KMS-11 (cell line): Measurements from ENCODE around the gene GVQW3.
"Not testable (repeated sequence)": the region's sequence is repeated elsewhere in the genome, so short reads cannot be mapped to it uniquely, and the experiment has no call there.

Source experiments
- H2AFZ ChIP-seq: fragments of 200-600 bp; sonication (generic); 2 replicates; pipeline ENCODE4 v1.6.1; 2016; ENCODE audit warnings: antibody characterized with exemption, mixed run types, low read depth
- H3K27ac ChIP-seq: fragments of 200-600 bp; sonication (generic); 2 replicates; pipeline ENCODE4 v1.6.1; 2016; ENCODE audit warnings: mild to moderate bottlenecking, mixed run types
- H3K27me3 ChIP-seq: fragments of 200-600 bp; sonication (generic); 2 replicates; pipeline ENCODE4 v1.6.1; 2017; ENCODE audit warnings: mild to moderate bottlenecking, low read depth, mixed run types, moderate library complexity; ENCODE audit not compliant: insufficient read depth
- H3K36me3 ChIP-seq: fragments of 200-600 bp; sonication (generic); 2 replicates; pipeline ENCODE4 v1.6.1; 2017; ENCODE audit warnings: mild to moderate bottlenecking, mixed run types; ENCODE audit not compliant: insufficient read depth
- H3K4me1 ChIP-seq: fragments of 200-600 bp; sonication (generic); 2 replicates; pipeline ENCODE4 v1.6.1; 2016; ENCODE audit warnings: mild to moderate bottlenecking, low read depth, mixed run types; ENCODE audit not compliant: poor library complexity, severe bottlenecking
- H3K4me2 ChIP-seq: fragments of 200-600 bp; sonication (generic); 2 replicates; pipeline ENCODE4 v1.7.0; 2016; ENCODE audit warnings: mild to moderate bottlenecking, mixed run types
- H3K4me3 ChIP-seq: fragments of 200-600 bp; sonication (generic); IDR thresholded peaks from 2 replicates; pipeline ENCODE4 v1.6.1; 2017; ENCODE audit warnings: low read depth, low read length, mixed read lengths; ENCODE audit not compliant: insufficient read depth
- H3K79me2 ChIP-seq: fragments of 200-600 bp; sonication (generic); 2 replicates; pipeline ENCODE4 v1.6.1; 2016; ENCODE audit warnings: low read depth, mixed run types; ENCODE audit not compliant: insufficient read depth
- H3K9ac ChIP-seq: fragments of 200-600 bp; sonication (generic); 2 replicates; pipeline ENCODE4 v1.6.1; 2016; ENCODE audit warnings: mild to moderate bottlenecking, mixed run types
- H4K20me1 ChIP-seq: fragments of 200-600 bp; sonication (generic); 2 replicates; pipeline ENCODE4 v1.6.1; 2016; ENCODE audit warnings: mild to moderate bottlenecking, mixed run types; ENCODE audit not compliant: insufficient read depth
- TF ChIP-seq, protein P1 (sequence below): fragments of 200-600 bp; sonication (generic); conservative IDR thresholded peaks from 2 replicates; pipeline ENCODE4 v1.6.1; 2017; ENCODE audit warnings: low read depth, mild to moderate bottlenecking, antibody characterized with exemption, low read length, moderate library complexity, mixed read lengths

Gene GVQW3

DNA sequence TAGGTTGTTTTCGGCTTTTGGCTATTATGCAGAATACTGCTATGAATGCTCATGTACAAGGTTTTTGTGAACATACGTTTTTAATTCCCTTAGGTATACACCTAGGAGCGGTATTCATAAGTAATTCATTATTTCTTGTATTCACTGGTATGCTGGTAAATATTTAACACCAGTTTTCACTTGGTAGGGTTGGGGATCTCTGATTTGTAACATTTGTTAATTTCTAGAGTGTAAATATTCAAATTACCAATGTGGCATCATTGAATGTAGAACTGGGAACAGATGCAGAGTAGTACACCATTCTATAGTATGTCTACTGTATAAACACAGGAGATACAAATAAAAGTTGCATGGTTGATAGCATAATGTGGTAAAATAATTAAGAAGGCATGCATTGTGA lies 16.3 kb downstream of the GVQW3 start:
- H4K20me1 ChIP-seq: no peaks in the 10 kb centered on the region
- TF ChIP-seq, protein P1, sequence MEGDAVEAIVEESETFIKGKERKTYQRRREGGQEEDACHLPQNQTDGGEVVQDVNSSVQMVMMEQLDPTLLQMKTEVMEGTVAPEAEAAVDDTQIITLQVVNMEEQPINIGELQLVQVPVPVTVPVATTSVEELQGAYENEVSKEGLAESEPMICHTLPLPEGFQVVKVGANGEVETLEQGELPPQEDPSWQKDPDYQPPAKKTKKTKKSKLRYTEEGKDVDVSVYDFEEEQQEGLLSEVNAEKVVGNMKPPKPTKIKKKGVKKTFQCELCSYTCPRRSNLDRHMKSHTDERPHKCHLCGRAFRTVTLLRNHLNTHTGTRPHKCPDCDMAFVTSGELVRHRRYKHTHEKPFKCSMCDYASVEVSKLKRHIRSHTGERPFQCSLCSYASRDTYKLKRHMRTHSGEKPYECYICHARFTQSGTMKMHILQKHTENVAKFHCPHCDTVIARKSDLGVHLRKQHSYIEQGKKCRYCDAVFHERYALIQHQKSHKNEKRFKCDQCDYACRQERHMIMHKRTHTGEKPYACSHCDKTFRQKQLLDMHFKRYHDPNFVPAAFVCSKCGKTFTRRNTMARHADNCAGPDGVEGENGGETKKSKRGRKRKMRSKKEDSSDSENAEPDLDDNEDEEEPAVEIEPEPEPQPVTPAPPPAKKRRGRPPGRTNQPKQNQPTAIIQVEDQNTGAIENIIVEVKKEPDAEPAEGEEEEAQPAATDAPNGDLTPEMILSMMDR: no peak
- no peak overlapping the region for H3K4me3 ChIP-seq
- no peak overlapping the region for H2AFZ ChIP-seq
- H3K27ac ChIP-seq: no peak overlapping the region
- no peaks in the 10 kb centered on the region for H3K79me2 ChIP-seq
- no peaks in the 10 kb centered on the region for H3K27me3 ChIP-seq
- no peaks in the 10 kb centered on the region for H3K36me3 ChIP-seq
- peaks cover 9% of the 10 kb centered on the region for H3K4me1 ChIP-seq
- no peak overlapping the region for H3K4me2 ChIP-seq
- no peak overlapping the region for H3K9ac ChIP-seq

DNA sequence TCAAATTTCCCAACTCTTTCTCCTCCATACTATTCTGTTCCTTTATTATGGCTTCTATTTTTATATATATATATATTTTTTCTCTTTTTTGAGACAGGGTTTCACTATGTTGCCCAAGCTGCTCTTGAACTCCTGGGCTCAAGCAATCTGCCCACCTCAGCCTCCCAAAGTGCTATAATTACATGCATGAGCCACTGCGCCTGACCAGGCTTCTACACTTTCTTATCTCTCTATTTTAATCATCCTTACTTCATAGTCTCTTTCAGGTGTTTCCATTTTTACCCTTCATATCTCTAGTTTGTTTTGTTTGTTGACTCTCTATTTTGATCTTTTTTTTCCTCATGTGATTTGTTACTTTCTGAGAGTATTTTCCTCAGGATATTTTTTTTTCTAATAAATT lies 19.8 kb downstream of the GVQW3 start:
- Histone ChIP-seq H3K4me3 (no peak overlapping the region), H3K79me2 (no peaks in the 10 kb centered on the region), H3K4me2 (no peak overlapping the region), H3K4me1 (peaks cover under 1% of the 10 kb centered on the region), H3K27ac (no peak overlapping the region), H3K36me3 (no peaks in the 10 kb centered on the region), H3K9ac (no peak overlapping the region), H4K20me1 (no peaks in the 10 kb centered on the region), H3K27me3 (no peaks in the 10 kb centered on the region), H2AFZ (no peak overlapping the region)
- TF ChIP-seq, protein P1: no peak

DNA sequence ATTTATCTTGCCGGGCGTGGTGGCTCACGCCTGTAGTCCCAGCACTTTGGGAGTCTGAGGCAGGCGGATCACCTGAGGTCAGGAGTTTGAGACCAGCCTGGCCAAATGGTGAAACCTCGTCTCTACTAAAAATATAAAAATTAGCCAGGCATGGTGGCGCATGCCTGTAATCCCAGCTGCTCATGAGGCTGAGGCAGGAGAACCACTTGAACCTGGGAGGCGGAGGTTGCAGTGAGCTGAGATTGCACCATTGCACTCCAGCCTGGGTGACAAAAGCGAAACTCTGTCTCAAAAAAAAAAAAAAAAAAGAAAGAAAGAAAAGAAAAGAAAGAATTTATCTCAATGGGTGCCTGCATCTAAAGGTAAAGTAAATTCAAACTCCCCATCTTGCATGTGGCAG lies 20.4 kb downstream of the GVQW3 start:
- H3K4me3 ChIP-seq, H3K4me1 ChIP-seq, H3K4me2 ChIP-seq, H3K27me3 ChIP-seq, H4K20me1 ChIP-seq, H2AFZ ChIP-seq, H3K36me3 ChIP-seq, H3K27ac ChIP-seq, H3K9ac ChIP-seq, H3K79me2 ChIP-seq: not testable (repeated sequence)

DNA sequence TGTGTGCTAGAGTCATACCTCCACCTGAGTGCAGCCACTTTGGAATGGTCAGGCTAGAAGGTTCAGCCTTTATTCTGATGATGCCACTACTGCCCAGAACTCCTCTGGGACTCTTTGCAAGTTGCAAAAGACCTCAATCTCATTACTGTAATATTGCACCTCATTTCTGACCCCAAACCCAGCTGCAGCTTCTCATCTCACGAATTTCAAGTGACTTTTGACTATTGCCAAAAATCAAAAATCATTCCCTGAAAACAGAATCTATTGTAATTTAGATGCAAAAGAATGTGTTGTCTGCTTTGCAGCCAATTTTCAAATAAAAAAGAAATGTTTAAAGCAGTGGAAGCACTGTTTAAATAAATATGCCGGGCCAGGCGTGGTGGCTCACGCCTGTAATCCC lies 25.2 kb downstream of the GVQW3 start:
- TF ChIP-seq, protein P1: no peak
- no peaks in the 10 kb centered on the region for H3K36me3 ChIP-seq
- H3K27ac ChIP-seq: no peak overlapping the region
- H3K4me3 ChIP-seq: no peak overlapping the region
- H2AFZ ChIP-seq: no peak overlapping the region
- H4K20me1 ChIP-seq: no peaks in the 10 kb centered on the region
- no peak overlapping the region for H3K9ac ChIP-seq
- no peak overlapping the region for H3K4me2 ChIP-seq
- H3K79me2 ChIP-seq: no peaks in the 10 kb centered on the region
- no peaks in the 10 kb centered on the region for H3K27me3 ChIP-seq
- H3K4me1 ChIP-seq: no peaks in the 10 kb centered on the region

DNA sequence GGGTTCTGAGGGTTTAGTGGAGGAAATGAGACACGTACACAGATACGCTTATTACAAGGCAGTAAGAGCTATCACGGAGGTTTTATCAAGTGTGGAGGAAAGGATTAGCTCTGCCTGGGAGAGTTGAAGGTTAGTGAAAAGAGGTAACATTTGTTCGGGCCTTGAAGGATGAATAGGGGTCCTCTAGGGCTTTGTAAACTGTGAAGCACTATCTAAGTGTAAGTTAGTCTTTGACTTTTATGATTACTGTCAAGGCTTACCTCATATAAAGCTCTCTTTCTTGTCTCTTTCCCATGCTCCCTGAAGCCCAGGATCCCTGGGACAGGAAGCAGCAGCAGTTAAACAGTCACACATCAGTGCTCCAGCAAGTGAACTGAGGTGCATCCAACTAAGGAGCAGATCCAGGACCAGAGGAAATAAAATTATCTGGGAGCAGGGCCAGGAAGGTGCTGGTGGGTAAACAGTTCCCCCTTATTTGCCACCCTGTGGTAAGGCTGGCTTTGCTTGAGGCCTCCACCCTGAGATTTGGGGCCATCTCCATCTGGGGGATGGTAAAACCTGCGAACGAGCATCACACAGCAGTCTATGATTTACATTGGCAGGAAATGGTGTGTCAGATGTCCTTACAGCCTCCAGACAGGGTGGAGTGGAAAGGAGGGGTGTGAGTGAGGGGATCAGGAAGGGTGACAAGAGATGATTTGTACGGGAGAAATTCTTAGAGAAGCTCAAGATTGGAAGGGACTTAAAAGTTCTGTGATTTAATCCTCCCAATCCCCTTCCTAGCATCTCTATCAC lies 27.2 kb downstream of the GVQW3 start:
- H3K4me1 ChIP-seq: no peaks in the 10 kb centered on the region
- H3K27me3 ChIP-seq: no peaks in the 10 kb centered on the region
- H3K27ac ChIP-seq: no peak overlapping the region
- TF ChIP-seq, protein P1: no peak
- H3K4me3 ChIP-seq: no peak overlapping the region
- no peak overlapping the region for H2AFZ ChIP-seq
- H3K9ac ChIP-seq: no peak overlapping the region
- H4K20me1 ChIP-seq: no peaks in the 10 kb centered on the region
- no peaks in the 10 kb centered on the region for H3K36me3 ChIP-seq
- H3K79me2 ChIP-seq: no peaks in the 10 kb centered on the region
- H3K4me2 ChIP-seq: no peak overlapping the region
